Esophagus muscularis mucosa (tissue), 4 donors: ENCODE measurements around the gene ETFB.

ENCODE experiments used
- EP300 ChIP-seq: sonication (generic); formaldehyde crosslinking; IDR thresholded peaks from one replicate; pipeline ENCODE4 v1.6.1; 2017; ENCODE audit warnings: antibody characterized with exemption
- POLR2A ChIP-seq: fragments of 450-650 bp; IDR thresholded peaks from one replicate; pipeline ENCODE4 v1.6.1; 2017; ENCODE audit warnings: antibody characterized with exemption, moderate library complexity, mild to moderate bottlenecking, low read depth
- POLR2AphosphoS5 ChIP-seq, 2 donors: sonication (generic); formaldehyde crosslinking; IDR thresholded peaks; one replicate each; pipeline ENCODE4 v1.6.1; 2017; ENCODE audit warnings: antibody characterized with exemption in 2 of 2
- TF ChIP-seq, protein P1 (sequence below), 3 experiments: fragments of 200-600 bp in 2 of 3; fragments of 450-650 bp in 1 of 3; sonication (generic) in 2 of 3; IDR thresholded peaks; one replicate each; pipeline ENCODE4 v1.5.1; 2017 to 2019; ENCODE audit warnings: antibody characterized with exemption in 3 of 3, mild to moderate bottlenecking in 2 of 3, moderate library complexity in 1 of 3

DNA sequence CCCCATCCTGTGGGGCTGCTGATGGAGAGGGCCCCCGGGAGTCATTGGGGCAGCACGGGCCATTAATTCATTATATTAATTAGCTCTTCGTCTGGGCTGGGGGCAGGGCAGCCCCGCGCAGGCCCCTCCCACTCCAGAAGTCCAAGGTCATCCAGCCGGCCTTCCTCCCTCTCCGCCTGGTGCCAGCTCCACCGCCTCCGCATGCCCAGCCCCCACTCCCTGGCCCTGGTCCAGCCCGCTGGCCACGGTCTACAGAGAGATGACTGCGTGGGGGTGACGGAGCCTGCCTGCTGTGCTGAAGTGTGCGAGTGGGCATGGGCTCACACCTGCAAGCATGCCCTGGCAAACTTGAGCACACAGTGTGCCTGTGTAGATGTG lies 45.9 kb downstream of the ETFB start:
- TF ChIP-seq, protein P1, sequence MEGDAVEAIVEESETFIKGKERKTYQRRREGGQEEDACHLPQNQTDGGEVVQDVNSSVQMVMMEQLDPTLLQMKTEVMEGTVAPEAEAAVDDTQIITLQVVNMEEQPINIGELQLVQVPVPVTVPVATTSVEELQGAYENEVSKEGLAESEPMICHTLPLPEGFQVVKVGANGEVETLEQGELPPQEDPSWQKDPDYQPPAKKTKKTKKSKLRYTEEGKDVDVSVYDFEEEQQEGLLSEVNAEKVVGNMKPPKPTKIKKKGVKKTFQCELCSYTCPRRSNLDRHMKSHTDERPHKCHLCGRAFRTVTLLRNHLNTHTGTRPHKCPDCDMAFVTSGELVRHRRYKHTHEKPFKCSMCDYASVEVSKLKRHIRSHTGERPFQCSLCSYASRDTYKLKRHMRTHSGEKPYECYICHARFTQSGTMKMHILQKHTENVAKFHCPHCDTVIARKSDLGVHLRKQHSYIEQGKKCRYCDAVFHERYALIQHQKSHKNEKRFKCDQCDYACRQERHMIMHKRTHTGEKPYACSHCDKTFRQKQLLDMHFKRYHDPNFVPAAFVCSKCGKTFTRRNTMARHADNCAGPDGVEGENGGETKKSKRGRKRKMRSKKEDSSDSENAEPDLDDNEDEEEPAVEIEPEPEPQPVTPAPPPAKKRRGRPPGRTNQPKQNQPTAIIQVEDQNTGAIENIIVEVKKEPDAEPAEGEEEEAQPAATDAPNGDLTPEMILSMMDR (IDR thresholded peaks at IDR 0.05), result no peak
- TF ChIP-seq POLR2AphosphoS5 (IDR thresholded peaks at IDR 0.05) (no peak), POLR2A (no peak), EP300 (no peak)
